CD8-positive, alpha-beta memory T cell (primary cell): ENCODE measurements around the gene SERPINB4. TPM values are rescaled to one million over a fixed set of nuclear protein-coding genes. Genes with fewer than 3 reads are reported as not detected.

ENCODE experiments used
- CTCF ChIA-PET: fragments of 350-600 bp; sonication (Branson Sonifier 250); formaldehyde crosslinking; loops from one replicate; lab custom pipeline; 2021; ENCODE audit warnings: antibody characterized with exemption; lab: Charles Lee
- POLR2A ChIA-PET: fragments of 350-600 bp; sonication (Branson Sonifier 250); formaldehyde crosslinking; loops from one replicate; lab custom pipeline; 2021; ENCODE audit warnings: antibody characterized with exemption; lab: Charles Lee
- DNase-seq, 5 donors: peaks; one replicate each; pipeline versions ENCODE4 v3.0.0 to v3.0.0-alpha.2; 2020 to 2022; ENCODE audit warnings: mixed read lengths in 1 of 5
- H3K27ac ChIP-seq: one replicate; pipeline ENCODE4 v1.7.0; 2013; ENCODE audit warnings: low read depth, mild to moderate bottlenecking, low read length, moderate library complexity
- H3K27me3 ChIP-seq: 2 replicates; pipeline ENCODE4 v1.7.0; 2013; ENCODE audit warnings: low read length, mild to moderate bottlenecking; ENCODE audit not compliant: insufficient read depth, poor library complexity, severe bottlenecking
- H3K36me3 ChIP-seq: 2 replicates; pipeline ENCODE4 v1.7.0; 2013; ENCODE audit warnings: mild to moderate bottlenecking, low read length, moderate library complexity; ENCODE audit not compliant: insufficient read depth
- H3K4me1 ChIP-seq: 2 replicates; pipeline ENCODE4 v1.7.0; 2013; ENCODE audit warnings: mild to moderate bottlenecking, low read length, moderate library complexity; ENCODE audit not compliant: insufficient read depth
- H3K4me3 ChIP-seq: 2 replicates; pipeline ENCODE4 v1.7.0; 2013; ENCODE audit warnings: mild to moderate bottlenecking, low read length
- H3K9me3 ChIP-seq: 2 replicates; pipeline ENCODE4 v1.7.0; 2013; ENCODE audit warnings: mild to moderate bottlenecking, low read length
- H3K27ac Mint-ChIP-seq, 8 donors: one replicate each; pipeline ENCODE4 v1.8.0; 2020 to 2021; ENCODE audit warnings: mixed read lengths in 8 of 8, mild to moderate bottlenecking in 6 of 8, inconsistent platforms in 3 of 8, moderate library complexity in 3 of 8
- H3K27me3 Mint-ChIP-seq, 2 donors: one replicate each; pipeline ENCODE4 v1.8.0; 2020 to 2021; ENCODE audit warnings: mixed read lengths in 2 of 2, mild to moderate bottlenecking in 1 of 2, moderate library complexity in 1 of 2
- H3K36me3 Mint-ChIP-seq, 3 donors: one replicate each; pipeline ENCODE4 v1.8.0; 2020 to 2021; ENCODE audit warnings: mixed read lengths in 3 of 3, inconsistent platforms in 1 of 3, mild to moderate bottlenecking in 1 of 3
- H3K4me1 Mint-ChIP-seq, 3 donors: one replicate each; pipeline ENCODE4 v1.8.0; 2020 to 2021; ENCODE audit warnings: mixed read lengths in 3 of 3, inconsistent platforms in 1 of 3, mild to moderate bottlenecking in 1 of 3
- H3K4me3 Mint-ChIP-seq, 7 donors: one replicate each; pipeline ENCODE4 v1.8.0; 2020 to 2021; ENCODE audit warnings: mixed read lengths in 7 of 7, mild to moderate bottlenecking in 6 of 7, moderate library complexity in 4 of 7, inconsistent platforms in 2 of 7
- H3K9me3 Mint-ChIP-seq, 5 donors: one replicate each; pipeline ENCODE4 v1.8.0; 2020 to 2022; ENCODE audit warnings: mixed read lengths in 5 of 5, mild to moderate bottlenecking in 3 of 5, moderate library complexity in 2 of 5, inconsistent platforms in 1 of 5
- polyA plus RNA-seq: library from polyadenylated mRNA; unstranded; fragments of 300-500 nt; fragmentation: Illumina TruSeq; gene quantifications from one replicate; pipeline ENCODE4 v1.2.3, GENCODE V29; 2021
- total RNA-seq, 2 experiments: library from RNA; stranded (reverse); gene quantifications; one replicate each; pipeline ENCODE4 v1.2.3, GENCODE V29; 2021

SERPINB4 gene
- total and polyA plus RNA-seq, 3 experiments from 2014 or later = not detected

- POLR2A ChIA-PET = no interaction called here
- CTCF ChIA-PET = no interaction called here
- Mint-ChIP-seq H3K36me3 (no peaks in the 10 kb centered on the region), H3K27ac (no peak overlapping the region), H3K4me3 (no peak overlapping the region), H3K4me1 (no peaks in the 10 kb centered on the region), H3K9me3 (no peaks in the 10 kb centered on the region), H3K27me3 (peaks cover 4% of the 10 kb centered on the region in 2 donors)
- Histone ChIP-seq H3K4me3 (no peak overlapping the region), H3K9me3 (no peaks in the 10 kb centered on the region), H3K27me3 (no peaks in the 10 kb centered on the region), H3K36me3 (no peaks in the 10 kb centered on the region), H3K27ac (no peak overlapping the region), H3K4me1 (no peaks in the 10 kb centered on the region)
- no peak for DNase-seq
These were observed 51.6 kb downstream of the SERPINB4 start for GRCh38 chr18:63592471-63592870.

GRCh38 chr18:63591725-63592124 is 52.3 kb downstream of the SERPINB4 start:
- CTCF ChIA-PET = no interaction called here
- H3K27ac Mint-ChIP-seq = no peak overlapping the region
- no peak overlapping the region for H3K27ac ChIP-seq
- H3K4me1 ChIP-seq = no peaks in the 10 kb centered on the region
- H3K36me3 ChIP-seq = no peaks in the 10 kb centered on the region
- H3K27me3 ChIP-seq = no peaks in the 10 kb centered on the region
- no peaks in the 10 kb centered on the region for H3K4me1 Mint-ChIP-seq
- DNase-seq = no peak
- POLR2A ChIA-PET = no interaction called here
- no peaks in the 10 kb centered on the region for H3K9me3 Mint-ChIP-seq
- H3K36me3 Mint-ChIP-seq = no peaks in the 10 kb centered on the region
- no peaks in the 10 kb centered on the region for H3K9me3 ChIP-seq
- no peak overlapping the region for H3K4me3 Mint-ChIP-seq
- peaks cover 4% of the 10 kb centered on the region in 2 donors for H3K27me3 Mint-ChIP-seq
- no peak overlapping the region for H3K4me3 ChIP-seq

DNA sequence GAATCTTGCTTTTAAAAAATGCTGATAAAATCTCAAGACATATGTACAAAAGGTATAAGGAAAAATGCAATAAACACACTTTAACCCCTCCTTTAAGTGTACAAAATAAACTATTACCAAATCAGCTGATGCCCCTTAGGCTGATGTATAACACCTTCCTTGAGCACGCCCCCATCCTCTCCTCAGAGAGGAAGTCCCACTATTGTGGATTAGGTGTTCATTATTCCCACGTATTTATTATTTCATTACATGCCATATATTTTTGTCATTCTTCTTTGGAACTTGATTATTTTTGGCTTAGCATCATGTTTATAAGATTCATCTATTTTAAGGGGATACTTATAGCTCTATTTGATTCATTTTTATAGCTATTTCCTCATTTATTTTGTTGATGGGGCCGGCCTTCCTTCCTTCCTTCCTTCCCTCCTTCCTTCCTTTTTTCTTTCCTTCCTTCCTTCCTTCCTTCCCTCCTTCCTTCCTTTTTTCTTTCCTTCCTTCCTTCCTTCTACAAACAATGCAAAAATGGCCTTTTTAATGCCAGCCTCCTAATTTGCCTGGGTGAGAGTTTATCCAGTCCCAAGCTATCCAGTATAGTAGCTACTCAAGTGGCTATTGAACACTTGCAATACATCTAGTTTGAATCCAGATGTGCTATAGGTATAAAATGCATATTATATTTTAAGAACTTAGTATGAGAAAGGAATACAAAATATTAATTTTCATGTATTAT is 52.9 kb downstream of the SERPINB4 start:
- Mint-ChIP-seq H3K27me3 (peaks cover 4% of the 10 kb centered on the region in 2 donors), H3K4me3 (no peak overlapping the region), H3K36me3 (no peaks in the 10 kb centered on the region), H3K4me1 (no peaks in the 10 kb centered on the region), H3K9me3 (no peaks in the 10 kb centered on the region), H3K27ac (no peak overlapping the region)
- H3K36me3 ChIP-seq = no peaks in the 10 kb centered on the region
- no peak overlapping the region for H3K4me3 ChIP-seq
- H3K4me1 ChIP-seq = no peaks in the 10 kb centered on the region
- ChIA-PET CTCF (interaction anchor here (0.7 kb wide), 1 partner anchor 9 kb away, joined by 3 read pairs; no protein-coding TSS in a partner anchor), POLR2A (no interaction called here)
- H3K27ac ChIP-seq = no peak overlapping the region
- no peaks in the 10 kb centered on the region for H3K9me3 ChIP-seq
- no peaks in the 10 kb centered on the region for H3K27me3 ChIP-seq
- DNase-seq = no peak

DNA sequence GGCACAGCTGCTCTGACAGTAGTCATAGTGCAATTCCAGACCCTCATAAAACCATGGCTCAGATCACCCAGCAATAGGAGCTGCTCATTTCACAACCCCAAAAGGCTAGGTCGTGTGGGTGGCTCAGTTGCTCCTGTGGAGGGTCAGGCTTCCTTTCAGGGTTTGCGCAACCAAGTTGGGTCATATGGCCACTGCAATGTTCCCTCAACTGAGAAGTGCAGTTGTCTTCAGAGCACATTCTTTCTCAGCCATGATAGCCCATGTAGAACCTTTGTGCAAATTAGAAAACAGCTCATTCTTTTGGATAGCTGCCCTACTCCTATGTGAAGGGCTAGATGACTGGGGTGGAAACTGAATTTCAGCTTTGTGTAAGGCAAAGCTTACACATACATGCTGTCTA is 53.7 kb downstream of the SERPINB4 start:
- H3K36me3 ChIP-seq = no peaks in the 10 kb centered on the region
- no peaks in the 10 kb centered on the region for H3K4me1 Mint-ChIP-seq
- no peak overlapping the region for H3K27ac ChIP-seq
- no peak overlapping the region for H3K4me3 Mint-ChIP-seq
- H3K4me1 ChIP-seq = no peaks in the 10 kb centered on the region
- ChIA-PET POLR2A (no interaction called here), CTCF (no interaction called here)
- no peak for DNase-seq
- no peaks in the 10 kb centered on the region for H3K9me3 ChIP-seq
- no peak overlapping the region for H3K4me3 ChIP-seq
- H3K36me3 Mint-ChIP-seq = no peaks in the 10 kb centered on the region
- peaks cover 4 to 8% of the 10 kb centered on the region in 2 donors for H3K27me3 Mint-ChIP-seq
- no peaks in the 10 kb centered on the region for H3K9me3 Mint-ChIP-seq
- no peaks in the 10 kb centered on the region for H3K27me3 ChIP-seq
- H3K27ac Mint-ChIP-seq = no peak overlapping the region

DNA sequence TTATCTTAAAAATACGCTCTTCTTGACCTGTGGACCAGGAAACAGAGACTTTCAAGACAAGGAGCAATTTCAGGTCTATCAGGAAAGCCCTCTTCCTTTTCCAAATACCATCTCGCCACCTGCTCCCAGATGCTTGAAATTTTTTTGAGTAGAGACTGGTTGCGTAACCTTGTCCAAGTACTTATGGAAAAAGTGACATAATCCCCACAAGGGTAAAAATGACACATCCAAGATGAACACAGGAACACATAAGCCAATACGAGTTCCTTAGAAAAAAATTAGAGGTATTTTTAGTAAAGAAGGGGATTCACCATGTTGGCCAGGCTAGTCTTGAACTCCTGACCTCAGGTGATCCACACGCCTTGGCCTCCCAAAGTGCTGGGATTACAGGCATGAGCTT is 55.1 kb downstream of the SERPINB4 start:
- Mint-ChIP-seq H3K36me3 (no peaks in the 10 kb centered on the region), H3K9me3 (no peaks in the 10 kb centered on the region), H3K27me3 (peaks cover 4 to 12% of the 10 kb centered on the region in 2 donors), H3K27ac (no peak overlapping the region), H3K4me1 (no peaks in the 10 kb centered on the region), H3K4me3 (no peak overlapping the region)
- Histone ChIP-seq H3K27ac (no peak overlapping the region), H3K4me3 (no peak overlapping the region), H3K4me1 (no peaks in the 10 kb centered on the region), H3K27me3 (no peaks in the 10 kb centered on the region), H3K9me3 (no peaks in the 10 kb centered on the region), H3K36me3 (no peaks in the 10 kb centered on the region)
- ChIA-PET POLR2A (no interaction called here), CTCF (no interaction called here)
- no peak for DNase-seq

Other genes starting within 250 kb of the SERPINB4 start
- gene VPS4B, start 221.8 kb downstream of the SERPINB4 start, total RNA-seq = 10 to 100 TPM; 60.8 to 61.9 TPM
- gene VPS4B, start 221.8 kb downstream of the SERPINB4 start, polyA plus RNA-seq = 74.5 TPM
- gene SERPINB5, start 167.3 kb downstream of the SERPINB4 start, total RNA-seq = not detected
- not detected for gene SERPINB5, start 167.3 kb downstream of the SERPINB4 start, polyA plus RNA-seq
- gene SERPINB12, start 101.9 kb downstream of the SERPINB4 start, total RNA-seq = not detected
- not detected for gene SERPINB12, start 101.9 kb downstream of the SERPINB4 start, polyA plus RNA-seq
- not detected for gene SERPINB13, start 56.9 kb downstream of the SERPINB4 start, total RNA-seq
- not detected for gene SERPINB13, start 56.9 kb downstream of the SERPINB4 start, polyA plus RNA-seq
- gene SERPINB3, start 17.6 kb upstream of the SERPINB4 start, total RNA-seq = not detected
- not detected for gene SERPINB3, start 17.6 kb upstream of the SERPINB4 start, polyA plus RNA-seq
- gene SERPINB11, start 58.7 kb upstream of the SERPINB4 start, total RNA-seq = not detected
- gene SERPINB11, start 58.7 kb upstream of the SERPINB4 start, polyA plus RNA-seq = not detected
- gene SERPINB7, start 131.2 kb upstream of the SERPINB4 start, total RNA-seq = not detected
- gene SERPINB7, start 131.2 kb upstream of the SERPINB4 start, polyA plus RNA-seq = not detected
- 1 to 10 TPM; 1.2 to 1.7 TPM for gene SERPINB2, start 243.4 kb upstream of the SERPINB4 start, total RNA-seq
- not detected for gene SERPINB2, start 243.4 kb upstream of the SERPINB4 start, polyA plus RNA-seq